HepG2 (cell line): ENCODE measurements around the gene TNFSF10. TPM values are rescaled to one million over a fixed set of nuclear protein-coding genes. Genes with fewer than 3 reads are reported as not detected.
A peak's percentile ranks its signal among the peaks of the same experiment; 100 is the strongest.

ENCODE experiments used
- ATAC-seq: fragments of 200-7000 bp; cut with Tn5 transposase; 3 replicates; pipeline ENCODE4 v1.9.1; 2020; ENCODE audit warnings: mild to moderate bottlenecking, moderate library complexity
- BruUV-seq: library from RNA; stranded (reverse); fragments of 400-500 nt; replicated peaks from 2 replicates; lab custom pipeline; 2021; lab: Mats Ljungman, UMichigan
- CTCF ChIA-PET: fragments of 300-600 bp; formaldehyde crosslinking; extraction: SDS; loops from one replicate; lab custom pipeline; 2021; ENCODE audit warnings: low total read pairs, inconsistent platforms, low intra/inter-chr PET ratio; lab: Yijun Ruan, JAX
- POLR2A ChIA-PET: fragments of 350-600 bp; sonication (Branson Sonifier 250); formaldehyde crosslinking; loops from one replicate; lab custom pipeline; 2020; ENCODE audit warnings: antibody characterized with exemption, inconsistent platforms; lab: Yijun Ruan, JAX
- DNase-seq: peaks from one replicate; pipeline ENCODE4 v3.0.0-alpha.2; 2015; ENCODE audit warnings: low spot score
- FAIRE-seq: peaks from 3 replicates; lab custom pipeline; 2011; peaks lifted over from hg19 to GRCh38; lab: Jason Lieb, UNC
- H2AFZ ChIP-seq: one replicate; pipeline ENCODE4 v1.6.1; 2011; ENCODE audit warnings: low read length, inconsistent platforms
- H3K27ac ChIP-seq: fragments of 300-600 bp; 3 replicates; pipeline ENCODE4 v1.8.0; 2011; ENCODE audit warnings: mixed run types, mild to moderate bottlenecking, mixed read lengths, low read length, inconsistent platforms; ENCODE audit not compliant: insufficient read depth; ENCODE audit errors: extremely low read length
- H3K27me3 ChIP-seq, 2 experiments: fragments of 200-600 bp in 1 of 2; 2 replicates in 1 of 2; 3 replicates in 1 of 2; pipeline versions ENCODE4 v1.6.0 to v1.8.0; 2011; ENCODE audit warnings: low read length in 2 of 2, mild to moderate bottlenecking in 2 of 2, moderate library complexity in 2 of 2, inconsistent platforms in 1 of 2; ENCODE audit not compliant: insufficient read depth in 2 of 2, control insufficient read depth in 1 of 2
- H3K36me3 ChIP-seq, 2 experiments: fragments of 200-600 bp in 1 of 2; replicated peaks in 1 of 2; 2 replicates in 1 of 2; 3 replicates in 1 of 2; pipeline versions ENCODE4 v1.5.1 to v1.8.0; 2011; ENCODE audit warnings: low read length in 2 of 2, inconsistent platforms in 1 of 2; ENCODE audit not compliant: insufficient read depth in 2 of 2, control insufficient read depth in 1 of 2
- H3K4me1 ChIP-seq: 2 replicates; pipeline ENCODE4 v1.5.1; 2012; ENCODE audit warnings: low read length, inconsistent platforms; ENCODE audit not compliant: insufficient read depth
- H3K4me2 ChIP-seq: 2 replicates; pipeline ENCODE4 v1.6.0; 2011; ENCODE audit warnings: low read depth, low read length, inconsistent platforms
- H3K4me3 ChIP-seq, 3 experiments: fragments of 200-600 bp in 1 of 3; sonication (generic), shearing (Covaris generic) in 1 of 3; replicated peaks in 1 of 3; 2 replicates each; pipeline ENCODE4 v1.5.1; 2011 to 2016; ENCODE audit warnings: low read length in 3 of 3, inconsistent platforms in 2 of 3, low read depth in 2 of 3, mild to moderate bottlenecking in 2 of 3, control low read depth in 1 of 3, mixed read lengths in 1 of 3; ENCODE audit not compliant: insufficient read depth in 1 of 3
- H3K79me2 ChIP-seq: one replicate; pipeline ENCODE4 v1.6.1; 2011; ENCODE audit warnings: low read length, inconsistent platforms; ENCODE audit not compliant: insufficient read depth
- H3K9ac ChIP-seq: 2 replicates; pipeline ENCODE4 v1.6.0; 2011; ENCODE audit warnings: mild to moderate bottlenecking, low read depth, low read length, inconsistent platforms; ENCODE audit not compliant: insufficient read depth
- H3K9me3 ChIP-seq: 2 replicates; pipeline ENCODE4 v1.5.1; 2012; ENCODE audit warnings: mild to moderate bottlenecking, low read length
- H4K20me1 ChIP-seq: 2 replicates; pipeline ENCODE4 v1.6.0; 2011; ENCODE audit warnings: inconsistent platforms, mild to moderate bottlenecking, low read length, moderate library complexity; ENCODE audit not compliant: insufficient read depth
- ATF3 ChIP-seq: sonication (generic); formaldehyde crosslinking; IDR thresholded peaks from 2 replicates; pipeline ENCODE4 v1.4.0; 2020; ENCODE audit warnings: missing genetic modification reagents
- CTCF ChIP-seq: sonication (generic); formaldehyde crosslinking; IDR thresholded peaks from 2 replicates; pipeline ENCODE4 v1.5.0; 2020; ENCODE audit warnings: mild to moderate bottlenecking, missing genetic modification reagents, moderate library complexity
- DPF2 ChIP-seq: sonication (generic); formaldehyde crosslinking; IDR thresholded peaks from 2 replicates; pipeline ENCODE4 v1.4.0; 2020; ENCODE audit warnings: mild to moderate bottlenecking, low read depth, missing genetic modification reagents, borderline replicate concordance
- ELF3 ChIP-seq: IDR thresholded peaks from 2 replicates; pipeline ENCODE4 v1.6.1; 2016; ENCODE audit warnings: missing genetic modification reagents, missing compliant biosample characterization
- FOXM1 ChIP-seq: sonication (generic); formaldehyde crosslinking; IDR thresholded peaks from 2 replicates; pipeline ENCODE4 v1.5.0; 2020; ENCODE audit warnings: missing genetic modification reagents
- FOXO1 ChIP-seq: sonication (generic); formaldehyde crosslinking; IDR thresholded peaks from 2 replicates; pipeline ENCODE4 v1.4.0; 2020; ENCODE audit warnings: missing genetic modification reagents
- SIX1 ChIP-seq: sonication (generic); formaldehyde crosslinking; IDR thresholded peaks from 2 replicates; pipeline ENCODE4 v1.4.0; 2020; ENCODE audit warnings: missing genetic modification reagents, borderline replicate concordance
- SRSF1 ChIP-seq: fragments of 200-400 bp; formaldehyde crosslinking; optimal IDR thresholded peaks from 2 replicates; pipeline ENCODE3; 2017; ENCODE audit warnings: mild to moderate bottlenecking, low read depth, low read length, moderate library complexity
- ZFP36L2 ChIP-seq: sonication (generic); formaldehyde crosslinking; IDR thresholded peaks from 2 replicates; pipeline ENCODE4 v1.4.0; 2020; ENCODE audit warnings: missing genetic modification reagents
- ZFP37 ChIP-seq: sonication (generic); formaldehyde crosslinking; IDR thresholded peaks from 2 replicates; pipeline ENCODE4 v1.4.0; 2020; ENCODE audit warnings: missing genetic modification reagents, borderline replicate concordance
- ZNF138 ChIP-seq: sonication (generic); formaldehyde crosslinking; IDR thresholded peaks from 2 replicates; pipeline ENCODE4 v1.5.0; 2020; ENCODE audit warnings: mild to moderate bottlenecking, low read depth, missing genetic modification reagents
- ZNF280B ChIP-seq: sonication (generic); formaldehyde crosslinking; IDR thresholded peaks from 2 replicates; pipeline ENCODE4 v1.5.0; 2020; ENCODE audit warnings: missing genetic modification reagents, mild to moderate bottlenecking, borderline replicate concordance
- WGBS: methylation state at CpG from one replicate; pipeline ENCODE4 v1.1.6; 2017; ENCODE audit warnings: low lambda C conversion rate; 5-methylcytosine and 5-hydroxymethylcytosine counted together
- in situ Hi-C: cut with HindIII; loops from 2 replicates; pipeline ENCODE4 v1.10.0; 2017; ENCODE audit warnings: low pct_unique_long_range_greater_than_20kb; ENCODE audit not compliant: extremely low pct_ligation_motif_present
- intact Hi-C: fragments of 100-400 bp; cut with micrococcal nuclease; formaldehyde crosslinking; loops from one replicate; pipeline ENCODE4 v1.10.0; 2022; ENCODE audit not compliant: unreplicated experiment
- polyA plus RNA-seq, 8 experiments: library from polyadenylated mRNA; depleted of rRNA in 3 of 8; stranded (reverse) in 7 of 8; unstranded in 1 of 8; fragments of >200 nt; fragmentation: Illumina TruSeq in 4 of 8; extraction: Trizol in 4 of 8; gene quantifications; 2 replicates each; pipeline versions ENCODE4 v1.2.1 to v1.2.3, GENCODE V29; 2011 to 2016; ENCODE audit warnings: low read depth in 4 of 8, missing spikeins in 1 of 8, mixed read lengths in 1 of 8; ENCODE audit not compliant: insufficient read depth in 1 of 8
- total RNA-seq, 5 experiments: library from RNA; depleted of rRNA; stranded (reverse); fragments of >200 nt; fragmentation: Illumina TruSeq; extraction: Trizol; gene quantifications; 2 replicates each; pipeline ENCODE4 v1.2.3, GENCODE V29; 2016; ENCODE audit warnings: low read depth in 1 of 5

The TNFSF10 gene
- total and polyA plus RNA-seq, 2 of the 13 experiments (the other 11 are each of a cell fraction or from before 2014, with no cell fraction given) = 8.4 to 9.9 TPM

GRCh38 chr3:172546628-172547214 is 23.5 kb upstream of the TNFSF10 start:
- no peak overlapping the region for H2AFZ ChIP-seq
- no peak overlapping the region for H3K4me2 ChIP-seq
- H3K4me1 ChIP-seq = peaks cover 30% of the 10 kb centered on the region
- ChIA-PET POLR2A (interaction anchor here (0.6 kb wide), 1 partner anchor 23 kb away, joined by 5 read pairs; the partner anchor contains the start of gene TNFSF10), CTCF (no interaction called here)
- H3K9me3 ChIP-seq = no peaks in the 10 kb centered on the region
- no peak overlapping the region for H3K4me3 ChIP-seq
- in situ Hi-C loops (no loop called here), intact Hi-C loops (no loop called here)
- no peaks in the 10 kb centered on the region for H3K79me2 ChIP-seq
- no peak for TF ChIP-seq ELF3 (CRISPR knock-in tag)
- peak; percentile 9; the same call in 1 of the 2 replicates for TF ChIP-seq CTCF (CRISPR knock-in tag)
- H3K36me3 ChIP-seq = no peaks in the 10 kb centered on the region
- BruUV-seq = no TSS peak
- ATAC-seq (no peak), DNase-seq (no peak), FAIRE-seq (no peak)
- H3K27me3 ChIP-seq = no peaks in the 10 kb centered on the region
- no peak overlapping the region for H3K9ac ChIP-seq
- no peak overlapping the region for H3K27ac ChIP-seq
- H4K20me1 ChIP-seq = no peaks in the 10 kb centered on the region

- Histone ChIP-seq H3K79me2 (no peaks in the 10 kb centered on the region), H3K9ac (no peak overlapping the region), H3K36me3 (no peaks in the 10 kb centered on the region), H4K20me1 (no peaks in the 10 kb centered on the region), H3K27ac (no peak overlapping the region), H2AFZ (no peak overlapping the region), H3K9me3 (no peaks in the 10 kb centered on the region), H3K4me2 (no peak overlapping the region), H3K4me3 (no peak overlapping the region), H3K4me1 (peaks cover 30% of the 10 kb centered on the region), H3K27me3 (no peaks in the 10 kb centered on the region)
- intact Hi-C loops = no loop called here
- no TSS peak for BruUV-seq
- FAIRE-seq (no peak), ATAC-seq (no peak), DNase-seq (no peak)
- ChIA-PET CTCF (no interaction called here), POLR2A (interaction anchor here (0.6 kb wide), 1 partner anchor 23 kb away, joined by 5 read pairs; the partner anchor contains the start of gene TNFSF10)
- 83% methylated on average over 3 of the region's 3 CpGs for WGBS
- TF ChIP-seq ZFP37 (CRISPR knock-in tag) (no peak), FOXO1 (CRISPR knock-in tag) (no peak), FOXM1 (CRISPR knock-in tag) (no peak), ZNF280B (CRISPR knock-in tag) (no peak), ZNF138 (CRISPR knock-in tag) (no peak), SIX1 (CRISPR knock-in tag) (no peak), SRSF1 (no peak), DPF2 (CRISPR knock-in tag) (no peak), ZFP36L2 (CRISPR knock-in tag) (no peak), ATF3 (CRISPR knock-in tag) (no peak)
- in situ Hi-C loops = no loop called here
These were observed 22.9 kb upstream of the TNFSF10 start for GRCh38 chr3:172546105-172546504.
